MCF 10A (cell line): Measurements from ENCODE around the gene STOX2. TPM values are rescaled to one million over a fixed set of nuclear protein-coding genes. Genes with fewer than 3 reads are reported as not detected.
A peak's percentile ranks its signal among the peaks of the same experiment; 100 is the strongest.

Experiments
- BruUV-seq: library from RNA; stranded (reverse); fragments of 400-500 nt; replicated peaks from 2 replicates; lab custom pipeline; 2021; lab: Mats Ljungman, UMichigan
- CTCF ChIA-PET: fragments of 300-600 bp; sonication (Branson Sonifier 250); formaldehyde crosslinking; extraction: SDS; loops from one replicate; lab custom pipeline; 2021; ENCODE audit warnings: antibody characterized with exemption, inconsistent platforms; lab: Yijun Ruan, JAX
- POLR2A ChIA-PET: fragments of 300-600, 350-650 bp; sonication (Branson Sonifier 250); formaldehyde crosslinking; extraction: SDS; loops from one replicate; lab custom pipeline; 2020; ENCODE audit warnings: antibody characterized with exemption, inconsistent platforms; lab: Yijun Ruan, JAX
- DNase-seq: peaks from one replicate; pipeline ENCODE4 v3.0.0-alpha.2; 2018; ENCODE audit not compliant: unreplicated experiment
- H3K27ac Mint-ChIP-seq: one replicate; pipeline ENCODE4 v1.8.0; 2022; ENCODE audit warnings: mild to moderate bottlenecking, low read depth, mixed read lengths; ENCODE audit not compliant: unreplicated experiment
- H3K27me3 Mint-ChIP-seq: one replicate; pipeline ENCODE4 v1.8.0; 2022; ENCODE audit warnings: mixed read lengths; ENCODE audit not compliant: insufficient read depth, unreplicated experiment
- H3K36me3 Mint-ChIP-seq: one replicate; pipeline ENCODE4 v1.8.0; 2022; ENCODE audit warnings: mild to moderate bottlenecking, moderate library complexity, mixed read lengths; ENCODE audit not compliant: insufficient read depth, unreplicated experiment
- H3K4me1 Mint-ChIP-seq: one replicate; pipeline ENCODE4 v1.8.0; 2022; ENCODE audit warnings: mixed read lengths; ENCODE audit not compliant: insufficient read depth, unreplicated experiment
- H3K4me3 Mint-ChIP-seq: one replicate; pipeline ENCODE4 v1.8.0; 2022; ENCODE audit warnings: mild to moderate bottlenecking, moderate library complexity, mixed read lengths; ENCODE audit not compliant: unreplicated experiment
- H3K9me3 Mint-ChIP-seq: one replicate; pipeline ENCODE4 v1.8.0; 2022; ENCODE audit warnings: mixed read lengths; ENCODE audit not compliant: unreplicated experiment
- CTCF ChIP-seq: fragments of 200-600 bp; IDR thresholded peaks from one replicate; pipeline ENCODE4 v1.8.0; 2022; ENCODE audit warnings: antibody characterized with exemption, mild to moderate bottlenecking; ENCODE audit not compliant: unreplicated experiment
- intact Hi-C: fragments of 100-400 bp; cut with micrococcal nuclease; formaldehyde crosslinking; loops from 2 replicates; pipeline ENCODE4 v1.14.1; 2022
- total RNA-seq: library from RNA; stranded (reverse); gene quantifications from 2 replicates; pipeline ENCODE4 v1.2.3, GENCODE V29; 2022

STOX2 gene
- total RNA-seq, 1 experiment from 2014 or later = 1.1 TPM

- H3K4me3 Mint-ChIP-seq = no peak overlapping the region
- CTCF ChIA-PET = interaction anchor here (0.7 kb wide), 1 partner anchor 94 kb away, joined by 3 read pairs; no protein-coding TSS in a partner anchor
- no peak for DNase-seq
- intact Hi-C loops = no loop called here
- H3K36me3 Mint-ChIP-seq = no peaks in the 10 kb centered on the region
- no peak for TF ChIP-seq CTCF
- POLR2A ChIA-PET = interaction anchor here (0.6 kb wide), 1 partner anchor 301 kb away, joined by 4 read pairs; no protein-coding TSS in a partner anchor
- H3K4me1 Mint-ChIP-seq = no peaks in the 10 kb centered on the region
- no peak overlapping the region for H3K27ac Mint-ChIP-seq
- no TSS peak for BruUV-seq
- no peaks in the 10 kb centered on the region for H3K27me3 Mint-ChIP-seq
- H3K9me3 Mint-ChIP-seq = no peaks in the 10 kb centered on the region
These were observed 55.9 kb downstream of the STOX2 start for GRCh38 chr4:183960962-183961541.

- no TSS peak for BruUV-seq
- no peak overlapping the region for H3K27ac Mint-ChIP-seq
- H3K9me3 Mint-ChIP-seq = no peaks in the 10 kb centered on the region
- H3K27me3 Mint-ChIP-seq = no peaks in the 10 kb centered on the region
- ChIA-PET CTCF (interaction anchor here (0.7 kb wide), 1 partner anchor 95 kb away, joined by 3 read pairs; no protein-coding TSS in a partner anchor), POLR2A (no interaction called here)
- no peak for DNase-seq
- TF ChIP-seq CTCF = no peak
- no peak overlapping the region for H3K4me3 Mint-ChIP-seq
- H3K4me1 Mint-ChIP-seq = no peaks in the 10 kb centered on the region
- intact Hi-C loops = no loop called here
- H3K36me3 Mint-ChIP-seq = no peaks in the 10 kb centered on the region
These were observed 56.7 kb downstream of the STOX2 start for GRCh38 chr4:183961795-183962194.

- Mint-ChIP-seq H3K36me3 (no peaks in the 10 kb centered on the region), H3K27me3 (no peaks in the 10 kb centered on the region), H3K27ac (no peak overlapping the region), H3K9me3 (no peaks in the 10 kb centered on the region), H3K4me3 (no peak overlapping the region), H3K4me1 (no peaks in the 10 kb centered on the region)
- POLR2A ChIA-PET = no interaction called here
- CTCF ChIA-PET = interaction anchor here (0.6 kb wide), 2 partner anchors 18 to 575 kb away, joined by 3 read pairs; no protein-coding TSS in a partner anchor
- DNase-seq = no peak
- intact Hi-C loops = no loop called here
- no TSS peak for BruUV-seq
- no peak for TF ChIP-seq CTCF
These were observed 57.3 kb downstream of the STOX2 start for GRCh38 chr4:183962419-183962818.

GRCh38 chr4:183966371-183966770 is 61.3 kb downstream of the STOX2 start:
- Mint-ChIP-seq H3K27me3 (no peaks in the 10 kb centered on the region), H3K4me3 (no peak overlapping the region), H3K36me3 (no peaks in the 10 kb centered on the region), H3K27ac (no peak overlapping the region), H3K9me3 (no peaks in the 10 kb centered on the region), H3K4me1 (no peaks in the 10 kb centered on the region)
- peak; percentile 65 for DNase-seq
- ChIA-PET POLR2A (no interaction called here), CTCF (interaction anchor here (0.6 kb wide), 3 partner anchors 10 to 123 kb away, joined by 3 to 4 read pairs (median 3); no protein-coding TSS in a partner anchor)
- no TSS peak for BruUV-seq
- intact Hi-C loops = no loop called here
- TF ChIP-seq CTCF = no peak
